Spleen (tissue), 7 donors: Measurements from ENCODE around the gene ZNF618.

Experiments used
- POLR2A ChIP-seq, 3 donors: fragments of 450-650 bp; IDR thresholded peaks; one replicate each; pipeline ENCODE4 v1.5.1; 2017; ENCODE audit warnings: antibody characterized with exemption in 3 of 3, mild to moderate bottlenecking in 1 of 3
- POLR2AphosphoS5 ChIP-seq, 3 donors: sonication (generic); formaldehyde crosslinking; IDR thresholded peaks; one replicate each; pipeline ENCODE4 v1.5.1; 2017; ENCODE audit warnings: antibody characterized with exemption in 3 of 3
- TF ChIP-seq, protein P1 (sequence below), 11 experiments: fragments of 200-600 bp in 7 of 11; fragments of 450-650 bp in 4 of 11; sonication (generic) in 4 of 11; IDR thresholded peaks in 8 of 11; conservative IDR thresholded peaks in 3 of 11; 1 replicate in 7 of 11; 2 replicates in 4 of 11; pipeline versions ENCODE4 v1.4.0 to v1.8.0; 2016 to 2021; ENCODE audit warnings: antibody characterized with exemption in 11 of 11, inconsistent platforms in 4 of 11, mild to moderate bottlenecking in 1 of 11
- donor health status: DM: no; HTN: no; CAD: no; lungs with moderate emphysema.
- donor health status: DM: no; HTN: no; CAD: no.
- donor health status: DM: no; HTN: no; CAD: no.

DNA sequence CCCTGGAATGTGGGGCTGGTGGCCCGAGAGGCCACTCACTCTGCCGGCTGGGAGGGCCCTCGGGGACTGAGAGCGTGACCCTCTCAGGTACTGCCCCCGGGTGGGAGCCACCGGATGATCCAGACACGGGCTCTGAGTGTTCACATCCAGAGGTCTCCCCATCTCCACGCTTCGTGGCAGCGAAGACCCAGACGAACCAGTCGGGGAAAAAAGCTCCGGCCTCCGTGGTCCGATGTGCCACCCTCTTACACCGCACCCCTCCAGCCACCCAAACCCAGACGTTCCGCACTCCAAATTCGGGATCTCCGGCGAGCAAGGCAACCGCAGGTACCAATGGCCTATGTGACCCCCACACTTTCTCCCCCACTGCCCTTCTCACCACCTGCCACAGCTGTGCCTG is 152.5 kb downstream of the ZNF618 start:
- TF ChIP-seq POLR2AphosphoS5 (IDR thresholded peaks at IDR 0.05) = no peak
- TF ChIP-seq, protein P1, sequence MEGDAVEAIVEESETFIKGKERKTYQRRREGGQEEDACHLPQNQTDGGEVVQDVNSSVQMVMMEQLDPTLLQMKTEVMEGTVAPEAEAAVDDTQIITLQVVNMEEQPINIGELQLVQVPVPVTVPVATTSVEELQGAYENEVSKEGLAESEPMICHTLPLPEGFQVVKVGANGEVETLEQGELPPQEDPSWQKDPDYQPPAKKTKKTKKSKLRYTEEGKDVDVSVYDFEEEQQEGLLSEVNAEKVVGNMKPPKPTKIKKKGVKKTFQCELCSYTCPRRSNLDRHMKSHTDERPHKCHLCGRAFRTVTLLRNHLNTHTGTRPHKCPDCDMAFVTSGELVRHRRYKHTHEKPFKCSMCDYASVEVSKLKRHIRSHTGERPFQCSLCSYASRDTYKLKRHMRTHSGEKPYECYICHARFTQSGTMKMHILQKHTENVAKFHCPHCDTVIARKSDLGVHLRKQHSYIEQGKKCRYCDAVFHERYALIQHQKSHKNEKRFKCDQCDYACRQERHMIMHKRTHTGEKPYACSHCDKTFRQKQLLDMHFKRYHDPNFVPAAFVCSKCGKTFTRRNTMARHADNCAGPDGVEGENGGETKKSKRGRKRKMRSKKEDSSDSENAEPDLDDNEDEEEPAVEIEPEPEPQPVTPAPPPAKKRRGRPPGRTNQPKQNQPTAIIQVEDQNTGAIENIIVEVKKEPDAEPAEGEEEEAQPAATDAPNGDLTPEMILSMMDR (IDR thresholded peaks at IDR 0.05 in 8 of 11, conservative IDR thresholded peaks at IDR 0.05 in 3 of 11) = no peak
- TF ChIP-seq POLR2A (IDR thresholded peaks at IDR 0.05) = no peak
